ENCODE data around the gene LRP11. TPM values are rescaled to one million over a fixed set of nuclear protein-coding genes. Genes with fewer than 3 reads are reported as not detected.

LRP11 gene
- total and polyA plus RNA-seq, 2 experiments from 2014 or later, result 33.6 to 35.4 TPM

- WGBS (ENCODE audit: low lambda C conversion rate, missing lambda C conversion rate), result 91% methylated on average over 11 of the region's 11 CpGs
- Histone ChIP-seq H3K9me3 (ENCODE audit: low read depth) (no peaks in the 10 kb centered on the region), H3K79me2 (no peaks in the 10 kb centered on the region), H2AFZ (no peak overlapping the region), H3K27ac (no peak overlapping the region), H3K36me3 (replicated peaks; ENCODE audit: insufficient read depth, low read depth) (no peaks in the 10 kb centered on the region), H3K4me2 (no peak overlapping the region), H3K4me3 (no peak overlapping the region), H3K4me1 (ENCODE audit: insufficient read depth) (peaks cover 1% of the 10 kb centered on the region), H4K20me1 (ENCODE audit: insufficient read depth, poor library complexity, severe bottlenecking) (no peaks in the 10 kb centered on the region), H3K27me3 (no peaks in the 10 kb centered on the region), H3K9me2 (replicated peaks; ENCODE audit: insufficient read depth) (no peaks in the 10 kb centered on the region)
- DNase-seq (ENCODE audit: low spot score), result no peak
- TF ChIP-seq EZH2phosphoT487 (IDR thresholded peaks at IDR 0.05; ENCODE audit: low read depth, severe bottlenecking, unreplicated experiment) (no peak), CTCF (IDR thresholded peaks at IDR 0.05; ENCODE audit: poor library complexity) (no peak), EZH2 (IDR thresholded peaks at IDR 0.05; ENCODE audit: borderline replicate concordance) (no peak)
These were observed 36.7 kb upstream of the LRP11 start for GRCh38 chr6:149900620-149901443.

- TF ChIP-seq EZH2phosphoT487 (IDR thresholded peaks at IDR 0.05; ENCODE audit: low read depth, severe bottlenecking, unreplicated experiment) (no peak), EZH2 (IDR thresholded peaks at IDR 0.05; ENCODE audit: borderline replicate concordance) (no peak)
- 75% methylated on average over 7 of the region's 7 CpGs for WGBS (ENCODE audit: low lambda C conversion rate, missing lambda C conversion rate)
- H2AFZ ChIP-seq, result no peak overlapping the region
These were observed 35.9 kb upstream of the LRP11 start for GRCh38 chr6:149899926-149900619.

GRCh38 chr6:149899486-149899885, 35.3 kb upstream of the LRP11 start:
- Histone ChIP-seq H3K9me3 (ENCODE audit: low read depth) (no peaks in the 10 kb centered on the region), H3K36me3 (replicated peaks; ENCODE audit: insufficient read depth, low read depth) (no peaks in the 10 kb centered on the region), H4K20me1 (ENCODE audit: insufficient read depth, poor library complexity, severe bottlenecking) (no peaks in the 10 kb centered on the region), H3K4me3 (no peak overlapping the region), H3K27ac (no peak overlapping the region), H2AFZ (no peak overlapping the region), H3K27me3 (no peaks in the 10 kb centered on the region), H3K4me2 (no peak overlapping the region), H3K79me2 (no peaks in the 10 kb centered on the region), H3K9me2 (replicated peaks; ENCODE audit: insufficient read depth) (no peaks in the 10 kb centered on the region), H3K4me1 (ENCODE audit: insufficient read depth) (peaks cover 7% of the 10 kb centered on the region)
- WGBS (ENCODE audit: low lambda C conversion rate, missing lambda C conversion rate), result 82% methylated on average over 6 of the region's 6 CpGs
- DNase-seq (ENCODE audit: low spot score), result no peak
- no peak for TF ChIP-seq EZH2 (IDR thresholded peaks at IDR 0.05; ENCODE audit: borderline replicate concordance)
- TF ChIP-seq CTCF (IDR thresholded peaks at IDR 0.05; ENCODE audit: poor library complexity), result no peak
- no peak for TF ChIP-seq EZH2phosphoT487 (IDR thresholded peaks at IDR 0.05; ENCODE audit: low read depth, severe bottlenecking, unreplicated experiment)

More at GRCh38 chr6:149899926-149900619, 35.9 kb upstream of the LRP11 start:
- no peak overlapping the region for H3K27ac ChIP-seq
- no peaks in the 10 kb centered on the region for H3K79me2 ChIP-seq
- H3K4me2 ChIP-seq, result no peak overlapping the region
- no peaks in the 10 kb centered on the region for H3K9me2 ChIP-seq (replicated peaks; ENCODE audit: insufficient read depth)
- H4K20me1 ChIP-seq (ENCODE audit: insufficient read depth, poor library complexity, severe bottlenecking), result no peaks in the 10 kb centered on the region
- H3K36me3 ChIP-seq (replicated peaks; ENCODE audit: insufficient read depth, low read depth), result no peaks in the 10 kb centered on the region
- H3K4me1 ChIP-seq (ENCODE audit: insufficient read depth), result peaks cover 7% of the 10 kb centered on the region
- no peak for DNase-seq (ENCODE audit: low spot score)
- no peaks in the 10 kb centered on the region for H3K27me3 ChIP-seq
- no peak overlapping the region for H3K4me3 ChIP-seq
- no peaks in the 10 kb centered on the region for H3K9me3 ChIP-seq (ENCODE audit: low read depth)

- Histone ChIP-seq H3K27me3 (no peaks in the 10 kb centered on the region), H3K79me2 (no peaks in the 10 kb centered on the region), H2AFZ (no peak overlapping the region), H3K9me2 (replicated peaks; ENCODE audit: insufficient read depth) (no peaks in the 10 kb centered on the region), H3K4me2 (no peak overlapping the region), H4K20me1 (ENCODE audit: insufficient read depth, poor library complexity, severe bottlenecking) (no peaks in the 10 kb centered on the region), H3K9me3 (ENCODE audit: low read depth) (no peaks in the 10 kb centered on the region), H3K4me3 (no peak overlapping the region), H3K27ac (no peak overlapping the region), H3K4me1 (ENCODE audit: insufficient read depth) (peaks cover 7% of the 10 kb centered on the region), H3K36me3 (replicated peaks; ENCODE audit: insufficient read depth, low read depth) (no peaks in the 10 kb centered on the region)
- 93% methylated on average over 9 of the region's 9 CpGs for WGBS (ENCODE audit: low lambda C conversion rate, missing lambda C conversion rate)
- no peak for TF ChIP-seq EZH2 (IDR thresholded peaks at IDR 0.05; ENCODE audit: borderline replicate concordance)
- no peak for TF ChIP-seq CTCF (IDR thresholded peaks at IDR 0.05; ENCODE audit: poor library complexity)
- TF ChIP-seq EZH2phosphoT487 (IDR thresholded peaks at IDR 0.05; ENCODE audit: low read depth, severe bottlenecking, unreplicated experiment), result no peak
- no peak for DNase-seq (ENCODE audit: low spot score)
These were observed 34.8 kb upstream of the LRP11 start for GRCh38 chr6:149898966-149899365.

Measured in hepatocyte (in vitro differentiated cells).